OCI-LY7 (cell line): ENCODE data around the gene PPP2R1B. TPM values are rescaled to one million over a fixed set of nuclear protein-coding genes. Genes with fewer than 3 reads are reported as not detected.

Experiments
- BruUV-seq: library from RNA; stranded (reverse); fragments of 400-500 nt; replicated peaks from 2 replicates; lab custom pipeline; 2021; lab: Mats Ljungman, UMichigan
- CTCF ChIA-PET: fragments of 300-600 bp; sonication (Branson Sonifier 250); formaldehyde crosslinking; loops from one replicate; lab custom pipeline; 2022; ENCODE audit warnings: antibody characterized with exemption; ENCODE audit not compliant: unreplicated experiment; lab: Charles Lee
- POLR2A ChIA-PET: fragments of 300-600 bp; sonication (Branson Sonifier 250); formaldehyde crosslinking; loops from one replicate; lab custom pipeline; 2022; ENCODE audit warnings: antibody characterized with exemption; lab: Charles Lee
- DNase-seq: peaks from one replicate; pipeline ENCODE4 v3.0.0-alpha.2; 2015; ENCODE audit warnings: low spot score
- H2AFZ ChIP-seq: fragments of 200-600 bp; sonication (generic), shearing (Covaris generic); 2 replicates; pipeline ENCODE4 v1.6.1; 2014; ENCODE audit warnings: mild to moderate bottlenecking, antibody characterized with exemption, low read length, moderate library complexity
- H3K27ac ChIP-seq: fragments of 200-600 bp; sonication (generic); 2 replicates; pipeline ENCODE4 v1.5.1; 2014; ENCODE audit warnings: mixed run types, low read depth, mild to moderate bottlenecking, moderate library complexity, low read length, inconsistent platforms; ENCODE audit not compliant: poor library complexity, severe bottlenecking
- H3K36me3 ChIP-seq: fragments of 200-600 bp; sonication (generic); 2 replicates; pipeline ENCODE4 v1.6.1; 2014; ENCODE audit warnings: mild to moderate bottlenecking, antibody characterized with exemption, low read length, moderate library complexity, mixed read lengths; ENCODE audit not compliant: insufficient read depth
- H3K4me1 ChIP-seq: fragments of 200-600 bp; sonication (generic); 2 replicates; pipeline ENCODE4 v1.5.1; 2014; ENCODE audit warnings: mild to moderate bottlenecking, low read length; ENCODE audit not compliant: insufficient read depth, poor library complexity, severe bottlenecking
- H3K4me2 ChIP-seq: fragments of 200-600 bp; sonication (generic); 2 replicates; pipeline ENCODE4 v1.6.1; 2014; ENCODE audit warnings: mild to moderate bottlenecking, low read length
- H3K4me3 ChIP-seq: fragments of 200-600 bp; sonication (generic); 2 replicates; pipeline ENCODE4 v1.5.1; 2014; ENCODE audit warnings: mild to moderate bottlenecking, low read depth, low read length; ENCODE audit not compliant: poor library complexity, severe bottlenecking
- H3K79me2 ChIP-seq: fragments of 200-600 bp; sonication (generic); 2 replicates; pipeline ENCODE4 v1.6.1; 2016; ENCODE audit warnings: low read depth, mild to moderate bottlenecking, low read length, moderate library complexity, mixed read lengths; ENCODE audit not compliant: insufficient read depth
- H3K9me2 ChIP-seq: fragments of 200-600 bp; sonication (generic); 2 replicates; pipeline ENCODE4 v1.6.1; 2016; ENCODE audit warnings: mild to moderate bottlenecking, low read length, mixed read lengths; ENCODE audit not compliant: insufficient read depth
- H3K9me3 ChIP-seq: fragments of 200-600 bp; sonication (generic); 2 replicates; pipeline ENCODE4 v1.6.1; 2014; ENCODE audit warnings: mild to moderate bottlenecking, mixed run types, low read length, mixed read lengths
- H4K20me1 ChIP-seq: fragments of 200-600 bp; sonication (generic); 2 replicates; pipeline ENCODE4 v1.6.1; 2014; ENCODE audit warnings: mild to moderate bottlenecking, antibody characterized with exemption, low read length, moderate library complexity, mixed read lengths; ENCODE audit not compliant: insufficient read depth
- CTCF ChIP-seq: fragments of 200-600 bp; sonication (generic); conservative IDR thresholded peaks from 2 replicates; pipeline ENCODE4 v1.5.1; 2014; ENCODE audit warnings: mild to moderate bottlenecking, antibody characterized with exemption, low read length, moderate library complexity, mixed read lengths
- EZH2phosphoT487 ChIP-seq: fragments of 200-600 bp; sonication (generic); IDR thresholded peaks from 2 replicates; pipeline ENCODE4 v1.6.1; 2018; ENCODE audit warnings: low read depth, borderline replicate concordance, mild to moderate bottlenecking, mixed run types, antibody characterized with exemption, low read length, moderate library complexity, mixed read lengths
- intact Hi-C: fragments of 100-400 bp; cut with micrococcal nuclease; formaldehyde crosslinking; loops from one replicate; pipeline ENCODE4 v1.10.0; 2022; ENCODE audit not compliant: unreplicated experiment
- total RNA-seq, 2 experiments: library from RNA; depleted of rRNA in 1 of 2; stranded (reverse); fragments of >200 nt in 1 of 2; shearing (Covaris generic) in 1 of 2; gene quantifications; 2 replicates each; pipeline ENCODE4 v1.2.3, GENCODE V29; 2014 to 2022

Gene PPP2R1B
- total RNA-seq, 2 experiments from 2014 or later = 50.6 to 84.2 TPM

- POLR2A ChIA-PET = interaction anchor here (0.6 kb wide), 1 partner anchor 29 kb away, joined by 3 read pairs; no protein-coding TSS in a partner anchor
- Histone ChIP-seq H3K27ac (no peak overlapping the region), H3K36me3 (peaks cover 8% of the 10 kb centered on the region; the same call in 1 of the 2 replicates), H3K79me2 (no peaks in the 10 kb centered on the region), H4K20me1 (no peaks in the 10 kb centered on the region), H3K9me2 (no peaks in the 10 kb centered on the region), H3K4me3 (no peak overlapping the region), H3K4me1 (no peaks in the 10 kb centered on the region), H3K4me2 (no peak overlapping the region), H2AFZ (no peak overlapping the region), H3K9me3 (no peaks in the 10 kb centered on the region)
- intact Hi-C loops = no loop called here
- DNase-seq = no peak
- CTCF ChIA-PET = no interaction called here
- no TSS peak for BruUV-seq
- no peak for TF ChIP-seq EZH2phosphoT487
- no peak for TF ChIP-seq CTCF
Observed at GRCh38 chr11:111814557-111815320, 48.5 kb upstream of the PPP2R1B start.

GRCh38 chr11:111814106-111814505 is 47.9 kb upstream of the PPP2R1B start:
- Histone ChIP-seq H4K20me1 (no peaks in the 10 kb centered on the region), H3K79me2 (no peaks in the 10 kb centered on the region), H3K9me3 (no peaks in the 10 kb centered on the region), H3K36me3 (peaks cover 8% of the 10 kb centered on the region; the same call in 1 of the 2 replicates), H3K4me2 (no peak overlapping the region), H3K4me3 (no peak overlapping the region), H2AFZ (no peak overlapping the region), H3K27ac (no peak overlapping the region), H3K9me2 (no peaks in the 10 kb centered on the region), H3K4me1 (no peaks in the 10 kb centered on the region)
- intact Hi-C loops = no loop called here
- no peak for TF ChIP-seq EZH2phosphoT487
- no peak for TF ChIP-seq CTCF
- no TSS peak for BruUV-seq
- DNase-seq = no peak
- CTCF ChIA-PET = no interaction called here
- POLR2A ChIA-PET = interaction anchor here (0.6 kb wide), 1 partner anchor 29 kb away, joined by 3 read pairs; no protein-coding TSS in a partner anchor

- no peak overlapping the region for H2AFZ ChIP-seq
- H3K79me2 ChIP-seq = no peaks in the 10 kb centered on the region
- TF ChIP-seq EZH2phosphoT487 (no peak), CTCF (no peak)
- H3K4me2 ChIP-seq = no peak overlapping the region
- intact Hi-C loops = no loop called here
- peaks cover 17% of the 10 kb centered on the region for H3K36me3 ChIP-seq
- DNase-seq = no peak
- H3K4me3 ChIP-seq = no peak overlapping the region
- POLR2A ChIA-PET = interaction anchor here (0.6 to 0.7 kb wide), 2 partner anchors 192 to 706 kb away, joined by 3 read pairs; no protein-coding TSS in a partner anchor
- H3K4me1 ChIP-seq = no peaks in the 10 kb centered on the region
- no peaks in the 10 kb centered on the region for H3K9me2 ChIP-seq
- no peaks in the 10 kb centered on the region for H4K20me1 ChIP-seq
- CTCF ChIA-PET = no interaction called here
- BruUV-seq = no TSS peak
- no peaks in the 10 kb centered on the region for H3K9me3 ChIP-seq
- no peak overlapping the region for H3K27ac ChIP-seq
Observed at GRCh38 chr11:111812211-111812610, 46.0 kb upstream of the PPP2R1B start.
